ENCODE data around the gene GTPBP1.

GTPBP1 gene

GRCh38 chr22:38782402-38783094, 76.8 kb downstream of the GTPBP1 start:
- no peak for DNase-seq (ENCODE audit: low read depth in 2 of 3, low spot score in 1 of 3)
